Effector CD4-positive, alpha-beta T cell (primary cell): ENCODE data around the gene TRIO.

Experiments
- DNase-seq: peaks from one replicate; pipeline ENCODE4 v3.0.0-alpha.2; 2020

The TRIO gene

GRCh38 chr5:14444161-14444560 is 301.0 kb downstream of the TRIO start:
- no peak for DNase-seq

- no peak for DNase-seq
Observed at GRCh38 chr5:14445013-14445412, 301.9 kb downstream of the TRIO start.

- no peak for DNase-seq
Observed at GRCh38 chr5:14445576-14446290, 302.6 kb downstream of the TRIO start.

GRCh38 chr5:14447958-14448911 is 305.1 kb downstream of the TRIO start:
- DNase-seq, result no peak

- DNase-seq, result no peak
Observed at GRCh38 chr5:14449052-14449661, 306.0 kb downstream of the TRIO start.

GRCh38 chr5:14450018-14450524 is 306.9 kb downstream of the TRIO start:
- DNase-seq, result no peak

GRCh38 chr5:14450742-14451141 is 307.6 kb downstream of the TRIO start:
- DNase-seq, result no peak

GRCh38 chr5:14451871-14452270 is 308.7 kb downstream of the TRIO start:
- DNase-seq, result no peak

- DNase-seq, result no peak
Observed at GRCh38 chr5:14452685-14453454, 309.7 kb downstream of the TRIO start.

GRCh38 chr5:14453481-14453880 is 310.3 kb downstream of the TRIO start:
- DNase-seq, result no peak

GRCh38 chr5:14455814-14456321 is 312.7 kb downstream of the TRIO start:
- DNase-seq, result no peak

GRCh38 chr5:14457476-14457875 is 314.3 kb downstream of the TRIO start:
- DNase-seq, result no peak

GRCh38 chr5:14458414-14458813 is 315.3 kb downstream of the TRIO start:
- no peak for DNase-seq

GRCh38 chr5:14460844-14461398 is 317.8 kb downstream of the TRIO start:
- DNase-seq, result no peak

- DNase-seq, result no peak
Observed at GRCh38 chr5:14462681-14463080, 319.5 kb downstream of the TRIO start.

GRCh38 chr5:14463629-14464028 is 320.5 kb downstream of the TRIO start:
- DNase-seq, result no peak

GRCh38 chr5:14464096-14464495 is 321.0 kb downstream of the TRIO start:
- DNase-seq, result no peak

- no peak for DNase-seq
Observed at GRCh38 chr5:14464671-14465070, 321.5 kb downstream of the TRIO start.

- DNase-seq, result no peak
Observed at GRCh38 chr5:14465116-14465515, 322.0 kb downstream of the TRIO start.

GRCh38 chr5:14465776-14466175 is 322.6 kb downstream of the TRIO start:
- no peak for DNase-seq

- DNase-seq, result no peak
Observed at GRCh38 chr5:14467251-14467650, 324.1 kb downstream of the TRIO start.

- no peak for DNase-seq
Observed at GRCh38 chr5:14467886-14468285, 324.7 kb downstream of the TRIO start.
